Measurements from ENCODE around the gene BRS3. TPM values are rescaled to one million over a fixed set of nuclear protein-coding genes. Genes with fewer than 3 reads are reported as not detected.

Gene BRS3
- total and polyA plus RNA-seq, 7 donors = 0.08 to 0.09 TPM; not detected in 5

- TF ChIP-seq, protein P1, sequence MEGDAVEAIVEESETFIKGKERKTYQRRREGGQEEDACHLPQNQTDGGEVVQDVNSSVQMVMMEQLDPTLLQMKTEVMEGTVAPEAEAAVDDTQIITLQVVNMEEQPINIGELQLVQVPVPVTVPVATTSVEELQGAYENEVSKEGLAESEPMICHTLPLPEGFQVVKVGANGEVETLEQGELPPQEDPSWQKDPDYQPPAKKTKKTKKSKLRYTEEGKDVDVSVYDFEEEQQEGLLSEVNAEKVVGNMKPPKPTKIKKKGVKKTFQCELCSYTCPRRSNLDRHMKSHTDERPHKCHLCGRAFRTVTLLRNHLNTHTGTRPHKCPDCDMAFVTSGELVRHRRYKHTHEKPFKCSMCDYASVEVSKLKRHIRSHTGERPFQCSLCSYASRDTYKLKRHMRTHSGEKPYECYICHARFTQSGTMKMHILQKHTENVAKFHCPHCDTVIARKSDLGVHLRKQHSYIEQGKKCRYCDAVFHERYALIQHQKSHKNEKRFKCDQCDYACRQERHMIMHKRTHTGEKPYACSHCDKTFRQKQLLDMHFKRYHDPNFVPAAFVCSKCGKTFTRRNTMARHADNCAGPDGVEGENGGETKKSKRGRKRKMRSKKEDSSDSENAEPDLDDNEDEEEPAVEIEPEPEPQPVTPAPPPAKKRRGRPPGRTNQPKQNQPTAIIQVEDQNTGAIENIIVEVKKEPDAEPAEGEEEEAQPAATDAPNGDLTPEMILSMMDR (IDR thresholded peaks at IDR 0.05) = no peak
- ATAC-seq (no peak), DNase-seq (no peak)
- no peak overlapping the region for H3K4me3 ChIP-seq
- intact Hi-C loops (cut with DNase I) = no loop called here
- no peaks in the 10 kb centered on the region for H3K4me1 ChIP-seq
- H3K9me3 ChIP-seq = no peaks in the 10 kb centered on the region
- no peak overlapping the region for H3K27ac ChIP-seq
- H3K27me3 ChIP-seq (ENCODE audit: insufficient read depth in 3 of 3, low read length in 2 of 3) = peaks cover 0 to 11% (median 0%) of the 10 kb centered on the region in 3 donors
- 61 to 77% (median 64%) methylated on average over 3 of the region's 3 CpGs for WGBS, 3 donors
- no peaks in the 10 kb centered on the region for H3K36me3 ChIP-seq (ENCODE audit: insufficient read depth in 1 of 2, low read depth in 1 of 2)
These were observed 53.5 kb downstream of the BRS3 start for GRCh38 chrX:136541294-136541693.

- WGBS, 3 donors = 54 to 63% (median 61%) methylated on average over 7 of the region's 7 CpGs
- intact Hi-C loops (cut with DNase I) = no loop called here
- DNase-seq (no peak), ATAC-seq (no peak)
- Histone ChIP-seq H3K4me3 (no peak overlapping the region), H3K9me3 (no peaks in the 10 kb centered on the region), H3K36me3 (ENCODE audit: insufficient read depth in 1 of 2, low read depth in 1 of 2) (no peaks in the 10 kb centered on the region), H3K27me3 (ENCODE audit: insufficient read depth in 3 of 3, low read length in 2 of 3) (peaks cover 0 to 11% (median 0%) of the 10 kb centered on the region in 3 donors), H3K4me1 (no peaks in the 10 kb centered on the region), H3K27ac (no peak overlapping the region)
- TF ChIP-seq, protein P1 (IDR thresholded peaks at IDR 0.05) = no peak
These were observed 54.5 kb downstream of the BRS3 start for GRCh38 chrX:136542281-136542680.

Other genes with a start within 250 kb of the BRS3 start
- gene MAP7D3, start 236.5 kb upstream of the BRS3 start, total RNA-seq = 10 to 100 TPM in 3 of 4 donors, 1 to 10 TPM in 1; 7.6 to 14.8 (median 10.6) TPM
- gene MAP7D3, start 236.5 kb upstream of the BRS3 start, polyA plus RNA-seq = 1 to 10 TPM; 4.6 to 8.0 (median 6.2) TPM
- gene ADGRG4, start 187.0 kb upstream of the BRS3 start, total RNA-seq = under 1 TPM in 3 of 4 donors, not detected in 1; 0.05 to 0.12 (median 0.06) TPM
- gene ADGRG4, start 187.0 kb upstream of the BRS3 start, polyA plus RNA-seq = not detected
- 10 to 100 TPM; 63.2 to 95.2 (median 74.1) TPM for gene HTATSF1, start 9.6 kb downstream of the BRS3 start, total RNA-seq
- gene HTATSF1, start 9.6 kb downstream of the BRS3 start, polyA plus RNA-seq = 100 to 1,000 TPM in 1 of 3 donors, 10 to 100 TPM in 2; 66.9 to 103 (median 68.3) TPM
- gene VGLL1, start 44.3 kb downstream of the BRS3 start, total RNA-seq = not detected
- not detected for gene VGLL1, start 44.3 kb downstream of the BRS3 start, polyA plus RNA-seq
- gene CD40LG, start 160.2 kb downstream of the BRS3 start, total RNA-seq = under 1 TPM in 1 of 4 donors, not detected in 3; 0.25 TPM
- not detected for gene CD40LG, start 160.2 kb downstream of the BRS3 start, polyA plus RNA-seq